Endothelial cell of umbilical vein (primary cell): ENCODE results near the gene DNAAF5. TPM values are rescaled to one million over a fixed set of nuclear protein-coding genes. Genes with fewer than 3 reads are reported as not detected.

ENCODE experiments used
- BruUV-seq: library from RNA; stranded (reverse); fragments of 400-500 nt; replicated peaks from 2 replicates; lab custom pipeline; 2021; lab: Mats Ljungman, UMichigan
- CTCF ChIA-PET: fragments of 300-600, 350-600 bp; sonication (Branson Sonifier 250); formaldehyde crosslinking; loops from one replicate; lab custom pipeline; 2021; ENCODE audit warnings: antibody characterized with exemption, inconsistent platforms; lab: Charles Lee
- POLR2A ChIA-PET: fragments of 300-600, 350-600 bp; sonication (Branson Sonifier 250); formaldehyde crosslinking; loops from one replicate; lab custom pipeline; 2021; ENCODE audit warnings: antibody characterized with exemption, inconsistent platforms; lab: Charles Lee
- DNase-seq: peaks from one replicate; pipeline ENCODE4 v3.0.0-alpha.2; 2011; ENCODE audit warnings: low read depth, low spot score
- FAIRE-seq: peaks from 2 replicates; lab custom pipeline; 2011; peaks lifted over from hg19 to GRCh38; lab: Jason Lieb, UNC
- H2AFZ ChIP-seq: 2 replicates; pipeline ENCODE4 v1.6.0; 2012; ENCODE audit warnings: low read depth, low read length, control low read depth, inconsistent platforms
- H3K27ac ChIP-seq: 2 replicates; pipeline ENCODE4 v1.5.1; 2011; ENCODE audit warnings: low read depth, mild to moderate bottlenecking, control low read depth, low read length, moderate library complexity; ENCODE audit not compliant: insufficient read depth
- H3K27me3 ChIP-seq, 2 experiments: 2 replicates each; pipeline versions ENCODE4 v1.6.0 to v1.6.1; 2011; ENCODE audit warnings: low read length in 2 of 2, mixed read lengths in 1 of 2; ENCODE audit not compliant: control insufficient read depth in 2 of 2, insufficient read depth in 2 of 2
- H3K36me3 ChIP-seq, 2 experiments: 2 replicates in 1 of 2; 3 replicates in 1 of 2; pipeline ENCODE4 v1.5.1; 2011; ENCODE audit warnings: low read length in 2 of 2, mild to moderate bottlenecking in 1 of 2, moderate library complexity in 1 of 2; ENCODE audit not compliant: control insufficient read depth in 2 of 2, insufficient read depth in 2 of 2; ENCODE audit errors: extremely low read depth in 1 of 2
- H3K4me1 ChIP-seq: 3 replicates; pipeline ENCODE4 v1.5.1; 2011; ENCODE audit warnings: mild to moderate bottlenecking, low read length; ENCODE audit not compliant: control insufficient read depth, insufficient read depth; ENCODE audit errors: extremely low read depth
- H3K4me2 ChIP-seq: 2 replicates; pipeline ENCODE4 v1.6.1; 2011; ENCODE audit warnings: low read length, control low read depth, mixed read lengths; ENCODE audit not compliant: insufficient read depth
- H3K4me3 ChIP-seq, 3 experiments: fragments of 200-600 bp in 1 of 3; sonication (generic), shearing (Covaris generic) in 1 of 3; replicated peaks in 1 of 3; 2 replicates each; pipeline ENCODE4 v1.5.1; 2011 to 2016; ENCODE audit warnings: control low read depth in 3 of 3, low read length in 3 of 3, mild to moderate bottlenecking in 2 of 3, inconsistent platforms in 1 of 3, low read depth in 1 of 3, moderate library complexity in 1 of 3; ENCODE audit not compliant: insufficient read depth in 1 of 3
- H3K79me2 ChIP-seq: 2 replicates; pipeline ENCODE4 v1.6.0; 2012; ENCODE audit warnings: low read length, inconsistent platforms; ENCODE audit not compliant: control insufficient read depth, insufficient read depth
- H3K9ac ChIP-seq: replicated peaks from 2 replicates; pipeline ENCODE3; 2011; ENCODE audit warnings: low read length, control low read depth; ENCODE audit not compliant: insufficient read depth; ENCODE audit errors: extremely low read depth
- H3K9me1 ChIP-seq: replicated peaks from 3 replicates; pipeline ENCODE4 v1.6.0; 2011; ENCODE audit warnings: mild to moderate bottlenecking, low read length; ENCODE audit not compliant: control insufficient read depth, insufficient read depth; ENCODE audit errors: extremely low read depth
- H3K9me3 ChIP-seq: replicated peaks from 2 replicates; pipeline ENCODE4 v1.5.1; 2012; ENCODE audit warnings: low read length, inconsistent platforms; ENCODE audit not compliant: control insufficient read depth, insufficient read depth
- H4K20me1 ChIP-seq: replicated peaks from 2 replicates; pipeline ENCODE3; 2011; ENCODE audit warnings: mild to moderate bottlenecking, low read length; ENCODE audit not compliant: control insufficient read depth, insufficient read depth; ENCODE audit errors: extremely low read depth
- EZH2 ChIP-seq: IDR thresholded peaks from 2 replicates; pipeline ENCODE4 v1.6.1; 2012; ENCODE audit warnings: borderline replicate concordance, low read depth, mild to moderate bottlenecking, moderate library complexity, low read length, inconsistent platforms; ENCODE audit not compliant: severe bottlenecking
- FOS ChIP-seq: IDR thresholded peaks from 2 replicates; pipeline ENCODE4 v1.6.1; 2011; ENCODE audit warnings: mild to moderate bottlenecking, low read length, moderate library complexity, borderline replicate concordance; ENCODE audit not compliant: insufficient read depth
- GATA2 ChIP-seq: IDR thresholded peaks from 2 replicates; pipeline ENCODE4 v1.7.0; 2011; ENCODE audit warnings: low read depth, mild to moderate bottlenecking, moderate library complexity, mixed read lengths, low read length; ENCODE audit not compliant: insufficient read length, insufficient read depth
- JUN ChIP-seq: IDR thresholded peaks from 2 replicates; pipeline ENCODE4 v1.6.1; 2011; ENCODE audit warnings: borderline replicate concordance, low read depth; ENCODE audit not compliant: insufficient read length, insufficient read depth
- MYC ChIP-seq: IDR thresholded peaks from one replicate; pipeline ENCODE4 v1.6.1; 2011; ENCODE audit warnings: mild to moderate bottlenecking, low read depth, low read length
- POLR2A ChIP-seq: IDR thresholded peaks from 2 replicates; pipeline ENCODE4 v1.6.1; 2012; ENCODE audit warnings: low read depth, mild to moderate bottlenecking, control low read depth, low read length
- POLR2AphosphoS5 ChIP-seq: IDR thresholded peaks from 2 replicates; pipeline ENCODE4 v1.6.1; 2012; ENCODE audit warnings: low read depth, mild to moderate bottlenecking, control low read depth, low read length, moderate library complexity; ENCODE audit not compliant: insufficient read depth
- dilution Hi-C: fragments of 300-500 bp; cut with MboI; formaldehyde crosslinking; loops from one replicate; pipeline ENCODE4 v1.15.0; 2019; ENCODE audit warnings: low sequenced_read_pairs; ENCODE audit not compliant: extremely low pct_ligation_motif_present
- intact Hi-C: fragments of 100-400 bp; cut with micrococcal nuclease; formaldehyde crosslinking; loops from one replicate; pipeline ENCODE4 v1.10.0; 2022
- polyA plus RNA-seq, 4 experiments: library from polyadenylated mRNA; depleted of rRNA in 3 of 4; stranded (reverse) in 3 of 4; unstranded in 1 of 4; fragments of >200 nt; gene quantifications; 2 replicates each; pipeline versions ENCODE4 v1.2.1 to v1.2.3, GENCODE V29; 2011 to 2012; ENCODE audit warnings: missing spikeins in 1 of 4
- total RNA-seq: library from RNA; stranded (reverse); gene quantifications from 2 replicates; pipeline ENCODE4 v1.2.3, GENCODE V29; 2021
- TF ChIP-seq, protein P1 (sequence below): IDR thresholded peaks from 2 replicates; pipeline ENCODE4 v1.6.1; 2011; ENCODE audit not compliant: insufficient read depth, insufficient read length
- TF ChIP-seq, protein P2 (sequence below), 2 donors: IDR thresholded peaks; 1 replicate in 1 of 2; 2 replicates in 1 of 2; pipeline ENCODE4 v1.5.1; 2011; ENCODE audit warnings: low read length in 2 of 2, mild to moderate bottlenecking in 2 of 2, moderate library complexity in 2 of 2, control low read depth in 1 of 2, inconsistent platforms in 1 of 2, low read depth in 1 of 2; ENCODE audit not compliant: insufficient read depth in 1 of 2; ENCODE audit errors: extremely low read depth in 1 of 2

The DNAAF5 gene
- total and polyA plus RNA-seq, 2 donors (not counting 3 experiments of a cell fraction or from before 2014, with no cell fraction given) = 49.3 to 65.5 TPM

DNA sequence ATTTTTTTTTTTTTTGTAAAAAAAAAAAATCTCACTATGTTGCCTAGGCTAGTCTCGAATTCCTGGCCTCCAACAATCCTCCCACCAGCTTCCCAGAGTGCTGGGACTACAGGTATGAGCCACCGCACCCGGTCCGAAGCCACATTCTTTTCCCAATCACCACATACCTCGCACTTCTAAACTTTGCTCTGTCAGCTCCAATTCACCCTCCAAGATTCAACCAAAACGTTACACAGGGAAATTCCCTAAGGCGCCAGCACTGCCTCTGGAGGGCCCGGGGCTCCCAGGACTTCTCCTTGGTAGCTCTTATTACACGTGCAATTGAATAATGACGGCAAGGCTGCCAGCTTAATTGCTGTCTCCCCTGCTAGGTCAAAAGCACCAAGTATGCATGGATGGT is 10.3 kb upstream of the DNAAF5 start:
- no peak overlapping the region for H3K4me2 ChIP-seq
- no peaks in the 10 kb centered on the region for H3K36me3 ChIP-seq
- H3K9ac ChIP-seq = no peak overlapping the region
- intact Hi-C loops = no loop called here
- no peaks in the 10 kb centered on the region for H3K9me1 ChIP-seq
- dilution Hi-C loops = no loop called here
- POLR2A ChIA-PET = no interaction called here
- no peak overlapping the region for H3K27ac ChIP-seq
- H2AFZ ChIP-seq = no peak overlapping the region
- CTCF ChIA-PET = no interaction called here
- peaks cover 3% of the 10 kb centered on the region for H3K4me1 ChIP-seq
- H3K27me3 ChIP-seq = no peaks in the 10 kb centered on the region
- no peaks in the 10 kb centered on the region for H3K9me3 ChIP-seq
- H3K4me3 ChIP-seq = no peak overlapping the region
- FAIRE-seq = no peak
- no TSS peak for BruUV-seq
- H4K20me1 ChIP-seq = no peaks in the 10 kb centered on the region
- no peak for DNase-seq
- H3K79me2 ChIP-seq = no peaks in the 10 kb centered on the region
- TF ChIP-seq MYC = no peak
- TF ChIP-seq, protein P1, sequence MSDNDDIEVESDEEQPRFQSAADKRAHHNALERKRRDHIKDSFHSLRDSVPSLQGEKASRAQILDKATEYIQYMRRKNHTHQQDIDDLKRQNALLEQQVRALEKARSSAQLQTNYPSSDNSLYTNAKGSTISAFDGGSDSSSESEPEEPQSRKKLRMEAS = no peak
- TF ChIP-seq, protein P2, sequence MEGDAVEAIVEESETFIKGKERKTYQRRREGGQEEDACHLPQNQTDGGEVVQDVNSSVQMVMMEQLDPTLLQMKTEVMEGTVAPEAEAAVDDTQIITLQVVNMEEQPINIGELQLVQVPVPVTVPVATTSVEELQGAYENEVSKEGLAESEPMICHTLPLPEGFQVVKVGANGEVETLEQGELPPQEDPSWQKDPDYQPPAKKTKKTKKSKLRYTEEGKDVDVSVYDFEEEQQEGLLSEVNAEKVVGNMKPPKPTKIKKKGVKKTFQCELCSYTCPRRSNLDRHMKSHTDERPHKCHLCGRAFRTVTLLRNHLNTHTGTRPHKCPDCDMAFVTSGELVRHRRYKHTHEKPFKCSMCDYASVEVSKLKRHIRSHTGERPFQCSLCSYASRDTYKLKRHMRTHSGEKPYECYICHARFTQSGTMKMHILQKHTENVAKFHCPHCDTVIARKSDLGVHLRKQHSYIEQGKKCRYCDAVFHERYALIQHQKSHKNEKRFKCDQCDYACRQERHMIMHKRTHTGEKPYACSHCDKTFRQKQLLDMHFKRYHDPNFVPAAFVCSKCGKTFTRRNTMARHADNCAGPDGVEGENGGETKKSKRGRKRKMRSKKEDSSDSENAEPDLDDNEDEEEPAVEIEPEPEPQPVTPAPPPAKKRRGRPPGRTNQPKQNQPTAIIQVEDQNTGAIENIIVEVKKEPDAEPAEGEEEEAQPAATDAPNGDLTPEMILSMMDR (IDR thresholded peaks at IDR 0.05; ENCODE audit: extremely low read depth in 1 of 2, insufficient read depth in 1 of 2, low read depth in 1 of 2, low read length in 2 of 2) = no peak
- no peak for TF ChIP-seq EZH2
- TF ChIP-seq GATA2 = no peak
- TF ChIP-seq POLR2AphosphoS5 = no peak
- TF ChIP-seq POLR2A = no peak
- TF ChIP-seq JUN = no peak
- TF ChIP-seq FOS = no peak
